Endometrial microvascular endothelial cells (primary cell): ENCODE data around the gene NANOG. TPM values are rescaled to one million over a fixed set of nuclear protein-coding genes. Genes with fewer than 3 reads are reported as not detected.
"Not testable (repeated sequence)": the region's sequence is repeated elsewhere in the genome, so short reads cannot be mapped to it uniquely, and the experiment has no call there.

Source experiments
- in situ Hi-C: cut with HindIII; loops from 2 replicates; pipeline ENCODE4 v1.10.0; 2017; ENCODE audit warnings: low sequenced_read_pairs, low pct_unique_long_range_greater_than_20kb; ENCODE audit errors: inconsistent ontology term
- total RNA-seq: library from RNA; depleted of rRNA; stranded (reverse); fragments of >200 nt; gene quantifications from one replicate; pipeline ENCODE4 v1.2.3, GENCODE V29; 2015; ENCODE audit errors: inconsistent ontology term

The NANOG gene
- total RNA-seq: not detected

GRCh38 chr12:7788884-7789528 is at the start of gene NANOG:
Gene NANOG, plus strand, starts transcription at chr12:7789402. Its CDS starts 213 bp downstream, at chr12:7789615.
- in situ Hi-C loops: not testable (repeated sequence)

GRCh38 chr12:7747246-7747645 is 42.0 kb upstream of the NANOG start, which contains the start of gene CLEC4C:
Gene CLEC4C, minus strand, starts transcription at chr12:7747375. Its CDS starts 27 bp downstream, at chr12:7747348.
- in situ Hi-C loops: no loop called here

GRCh38 chr12:7748852-7749251 is 40.4 kb upstream of the NANOG start:
- in situ Hi-C loops: no loop called here

GRCh38 chr12:7749442-7749841 is 39.8 kb upstream of the NANOG start:
- in situ Hi-C loops: no loop called here

- in situ Hi-C loops: no loop called here
Measured at GRCh38 chr12:7750350-7750749, 38.9 kb upstream of the NANOG start.

GRCh38 chr12:7751394-7751793 is 37.8 kb upstream of the NANOG start:
- in situ Hi-C loops: no loop called here

GRCh38 chr12:7751941-7752922 is 37.0 kb upstream of the NANOG start:
- in situ Hi-C loops: not testable (repeated sequence)

- in situ Hi-C loops: not testable (repeated sequence)
Measured at GRCh38 chr12:7755668-7756067, 33.5 kb upstream of the NANOG start.

- in situ Hi-C loops: no loop called here
Measured at GRCh38 chr12:7756993-7757392, 32.2 kb upstream of the NANOG start.

GRCh38 chr12:7758766-7759140 is 30.4 kb upstream of the NANOG start:
- in situ Hi-C loops: no loop called here

- in situ Hi-C loops: no loop called here
Measured at GRCh38 chr12:7769999-7770398, 19.2 kb upstream of the NANOG start.

GRCh38 chr12:7781274-7781673 is 7.9 kb upstream of the NANOG start:
- in situ Hi-C loops: no loop called here

- in situ Hi-C loops: no loop called here
Measured at GRCh38 chr12:7782055-7782454, 7.1 kb upstream of the NANOG start.

- in situ Hi-C loops: not testable (repeated sequence)
Measured at GRCh38 chr12:7783433-7783832, 5.8 kb upstream of the NANOG start.

- in situ Hi-C loops: no loop called here
Measured at GRCh38 chr12:7784701-7785100, 4.5 kb upstream of the NANOG start.

- in situ Hi-C loops: no loop called here
Measured at GRCh38 chr12:7787574-7788293, 1.5 kb upstream of the NANOG start.

GRCh38 chr12:7788294-7788660 is 925 bp upstream of the NANOG start:
- in situ Hi-C loops: no loop called here

GRCh38 chr12:7793211-7793610 is 4.0 kb downstream of the NANOG start:
- in situ Hi-C loops: no loop called here

GRCh38 chr12:7797269-7797668 is 8.1 kb downstream of the NANOG start:
- in situ Hi-C loops: not testable (repeated sequence)
